ENCODE results near the gene PTPRN2.
"Not testable (repeated sequence)": the region's sequence is repeated elsewhere in the genome, so short reads cannot be mapped to it uniquely, and the experiment has no call there.

The PTPRN2 gene

DNA sequence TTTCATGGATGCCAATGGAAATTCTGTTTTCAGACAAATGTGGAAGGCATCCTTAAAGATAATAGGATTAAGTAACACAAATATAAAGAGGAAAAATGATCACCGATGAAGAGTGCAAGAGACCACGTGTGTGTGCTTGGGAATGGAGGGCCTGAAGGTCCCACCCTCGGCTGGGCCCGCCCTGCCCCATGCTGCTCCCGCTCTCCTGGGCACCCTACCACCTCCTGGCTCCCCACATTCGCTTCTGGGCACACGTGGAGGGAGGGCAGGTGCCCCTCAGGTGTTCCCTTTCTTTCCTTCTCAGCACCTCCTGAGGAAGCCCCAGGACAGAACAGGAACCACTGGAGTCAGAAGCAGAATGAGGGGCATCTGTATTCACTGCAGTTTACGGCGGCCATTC lies 883.3 kb downstream of the PTPRN2 start:
- TF ChIP-seq CTBP1 (IDR thresholded peaks at IDR 0.05; ENCODE audit: borderline replicate concordance) (no peak), HDGF (IDR thresholded peaks at IDR 0.05; ENCODE audit: borderline replicate concordance) (no peak), FOXA1 (IDR thresholded peaks at IDR 0.05) (no peak), SUZ12 (IDR thresholded peaks at IDR 0.05) (no peak), FOXK2 (IDR thresholded peaks at IDR 0.05) (no peak)
- TF ChIP-seq, protein P1, sequence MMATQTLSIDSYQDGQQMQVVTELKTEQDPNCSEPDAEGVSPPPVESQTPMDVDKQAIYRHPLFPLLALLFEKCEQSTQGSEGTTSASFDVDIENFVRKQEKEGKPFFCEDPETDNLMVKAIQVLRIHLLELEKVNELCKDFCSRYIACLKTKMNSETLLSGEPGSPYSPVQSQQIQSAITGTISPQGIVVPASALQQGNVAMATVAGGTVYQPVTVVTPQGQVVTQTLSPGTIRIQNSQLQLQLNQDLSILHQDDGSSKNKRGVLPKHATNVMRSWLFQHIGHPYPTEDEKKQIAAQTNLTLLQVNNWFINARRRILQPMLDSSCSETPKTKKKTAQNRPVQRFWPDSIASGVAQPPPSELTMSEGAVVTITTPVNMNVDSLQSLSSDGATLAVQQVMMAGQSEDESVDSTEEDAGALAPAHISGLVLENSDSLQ (IDR thresholded peaks at IDR 0.05) = no peak
- ChIA-PET POLR2A (no interaction called here), CTCF (no interaction called here)
- no peak for DNase-seq (ENCODE audit: extremely low spot score)

DNA sequence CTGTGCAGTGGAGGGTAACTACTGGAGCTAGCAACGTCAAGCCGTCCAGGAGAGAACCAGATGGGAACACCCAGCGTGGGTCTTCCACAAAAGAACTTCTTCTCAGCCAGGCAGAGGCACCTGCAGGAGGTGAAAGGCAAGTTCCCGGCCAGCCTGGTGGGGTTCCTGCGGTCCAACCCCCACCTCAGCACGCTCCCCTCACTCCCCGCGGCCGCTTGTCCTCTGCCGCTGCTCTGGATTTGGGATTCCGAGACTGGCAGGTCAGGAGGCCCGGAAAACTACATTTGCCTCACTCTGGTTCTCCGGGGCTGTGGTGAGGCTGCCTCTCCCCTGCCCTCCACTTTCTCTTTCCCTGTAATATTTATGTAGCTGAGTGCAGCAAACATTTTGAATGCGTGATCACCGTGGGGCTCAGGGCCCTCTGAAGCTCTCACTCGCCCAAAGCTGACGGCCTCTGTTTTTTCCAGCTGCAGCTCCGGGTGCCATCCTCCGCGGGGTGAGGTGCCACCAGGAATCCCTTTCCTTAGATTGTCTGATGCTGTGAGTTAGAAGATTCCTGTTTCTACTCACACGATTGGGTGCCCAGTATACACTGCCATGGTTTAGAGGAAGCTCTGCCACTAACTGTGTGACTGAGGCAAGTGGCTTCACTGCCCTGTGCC lies 884.0 kb downstream of the PTPRN2 start:
- DNase-seq (ENCODE audit: extremely low spot score) = no peak
- ChIA-PET CTCF (no interaction called here), POLR2A (no interaction called here)
- no peak for TF ChIP-seq ZNF384 (IDR thresholded peaks at IDR 0.05)
- no peak for TF ChIP-seq SP1 (IDR thresholded peaks at IDR 0.05)
- TF ChIP-seq NFRKB (IDR thresholded peaks at IDR 0.05) = no peak
- TF ChIP-seq TARDBP (IDR thresholded peaks at IDR 0.05) = no peak
- no peak for TF ChIP-seq HDGF (IDR thresholded peaks at IDR 0.05; ENCODE audit: borderline replicate concordance)
- TF ChIP-seq ARNT (IDR thresholded peaks at IDR 0.05) = no peak
- no peak for TF ChIP-seq FOXA1 (IDR thresholded peaks at IDR 0.05)
- TF ChIP-seq FOXM1 (IDR thresholded peaks at IDR 0.05; ENCODE audit: borderline replicate concordance) = no peak
- no peak for TF ChIP-seq SUZ12 (IDR thresholded peaks at IDR 0.05)
- TF ChIP-seq, protein P1 (IDR thresholded peaks at IDR 0.05) = no peak
- no peak for TF ChIP-seq FOXK2 (IDR thresholded peaks at IDR 0.05)
- no peak for TF ChIP-seq ELF4 (IDR thresholded peaks at IDR 0.05)
- no peak for TF ChIP-seq BHLHE40 (IDR thresholded peaks at IDR 0.05; ENCODE audit: borderline replicate concordance)
- no peak for TF ChIP-seq CTBP1 (IDR thresholded peaks at IDR 0.05; ENCODE audit: borderline replicate concordance)
- TF ChIP-seq L3MBTL2 (conservative IDR thresholded peaks at IDR 0.05) = no peak
- no peak for TF ChIP-seq LEF1 (IDR thresholded peaks at IDR 0.05; ENCODE audit: borderline replicate concordance)

DNA sequence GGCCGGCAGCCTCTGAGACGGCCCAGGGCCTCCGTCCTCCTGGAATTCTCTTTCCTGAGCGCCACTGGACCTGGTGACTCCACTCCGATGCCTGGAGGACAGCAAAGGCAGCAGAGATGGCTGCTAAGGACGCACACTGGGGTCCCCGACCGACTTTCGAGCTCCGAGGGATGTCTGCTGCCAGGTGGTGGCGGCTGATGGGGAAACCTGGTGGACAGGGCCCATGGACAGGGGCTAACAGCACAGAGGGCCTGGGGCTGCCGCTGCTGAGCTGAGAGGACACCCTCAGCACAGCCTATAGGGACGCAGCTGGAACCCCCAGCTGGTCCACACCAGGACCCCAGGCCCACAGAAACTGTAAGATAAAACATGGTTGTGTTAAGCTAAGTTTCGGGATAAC lies 884.5 kb downstream of the PTPRN2 start:
- TF ChIP-seq FOXK2 (IDR thresholded peaks at IDR 0.05) (no peak), SP1 (IDR thresholded peaks at IDR 0.05) (no peak), BHLHE40 (IDR thresholded peaks at IDR 0.05; ENCODE audit: borderline replicate concordance) (no peak), HDGF (IDR thresholded peaks at IDR 0.05; ENCODE audit: borderline replicate concordance) (no peak), SUZ12 (IDR thresholded peaks at IDR 0.05) (no peak), LEF1 (IDR thresholded peaks at IDR 0.05; ENCODE audit: borderline replicate concordance) (no peak), TARDBP (IDR thresholded peaks at IDR 0.05) (no peak), L3MBTL2 (conservative IDR thresholded peaks at IDR 0.05) (no peak), ARNT (IDR thresholded peaks at IDR 0.05) (no peak)
- POLR2A ChIA-PET = no interaction called here
- no peak for DNase-seq (ENCODE audit: extremely low spot score)
- CTCF ChIA-PET = no interaction called here

DNA sequence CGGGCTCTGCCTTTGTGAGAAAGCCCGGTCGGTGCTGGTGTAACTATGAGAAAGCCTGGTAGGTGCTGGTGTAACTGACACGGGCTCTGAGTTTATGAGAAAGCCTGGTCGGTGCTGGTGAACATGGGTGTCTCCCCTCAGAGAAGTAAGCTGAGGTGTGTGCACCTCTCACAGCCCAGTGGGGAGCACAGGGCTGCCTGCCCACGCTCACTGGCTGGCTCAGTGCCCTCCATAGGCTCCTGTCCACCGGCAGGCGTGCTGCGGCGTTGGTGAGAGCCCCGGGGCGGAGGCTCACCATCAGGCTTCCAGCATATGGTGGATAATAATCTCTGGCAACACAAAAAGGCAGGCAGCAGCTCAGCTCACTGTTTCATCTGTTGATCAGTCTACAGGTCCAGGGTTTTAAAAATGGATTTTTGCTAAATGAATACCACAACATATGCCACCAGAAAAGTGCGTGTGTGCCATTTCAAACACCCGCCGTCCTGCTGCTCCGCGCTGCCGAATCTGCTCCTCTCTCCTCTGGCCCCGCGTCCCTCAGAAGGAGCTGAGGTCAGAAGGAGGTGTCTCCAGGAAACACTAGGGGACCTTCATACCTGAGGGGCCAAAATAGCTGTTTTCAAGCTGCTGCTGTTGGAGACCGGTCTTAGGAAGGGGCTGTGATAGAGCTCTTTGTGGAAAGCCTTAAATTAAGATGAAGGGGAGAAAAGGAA lies 885.2 kb downstream of the PTPRN2 start:
- no peak for DNase-seq (ENCODE audit: extremely low spot score)
- no peak for TF ChIP-seq SUZ12 (IDR thresholded peaks at IDR 0.05)
- no peak for TF ChIP-seq TARDBP (IDR thresholded peaks at IDR 0.05)
- no peak for TF ChIP-seq BHLHE40 (IDR thresholded peaks at IDR 0.05; ENCODE audit: borderline replicate concordance)
- TF ChIP-seq ELF4 (IDR thresholded peaks at IDR 0.05) = no peak
- no peak for TF ChIP-seq CTBP1 (IDR thresholded peaks at IDR 0.05; ENCODE audit: borderline replicate concordance)
- TF ChIP-seq, protein P1 (IDR thresholded peaks at IDR 0.05) = no peak
- no peak for TF ChIP-seq SP1 (IDR thresholded peaks at IDR 0.05)
- no peak for TF ChIP-seq FOXA1 (IDR thresholded peaks at IDR 0.05)
- TF ChIP-seq ZNF384 (IDR thresholded peaks at IDR 0.05) = no peak
- no peak for TF ChIP-seq NFRKB (IDR thresholded peaks at IDR 0.05)
- TF ChIP-seq HDGF (IDR thresholded peaks at IDR 0.05; ENCODE audit: borderline replicate concordance) = no peak
- TF ChIP-seq ARNT (IDR thresholded peaks at IDR 0.05) = no peak
- TF ChIP-seq FOXK2 (IDR thresholded peaks at IDR 0.05) = no peak
- no peak for TF ChIP-seq LEF1 (IDR thresholded peaks at IDR 0.05; ENCODE audit: borderline replicate concordance)
- TF ChIP-seq FOXM1 (IDR thresholded peaks at IDR 0.05; ENCODE audit: borderline replicate concordance) = no peak
- TF ChIP-seq L3MBTL2 (conservative IDR thresholded peaks at IDR 0.05) = no peak
- ChIA-PET POLR2A (no interaction called here), CTCF (no interaction called here)

DNA sequence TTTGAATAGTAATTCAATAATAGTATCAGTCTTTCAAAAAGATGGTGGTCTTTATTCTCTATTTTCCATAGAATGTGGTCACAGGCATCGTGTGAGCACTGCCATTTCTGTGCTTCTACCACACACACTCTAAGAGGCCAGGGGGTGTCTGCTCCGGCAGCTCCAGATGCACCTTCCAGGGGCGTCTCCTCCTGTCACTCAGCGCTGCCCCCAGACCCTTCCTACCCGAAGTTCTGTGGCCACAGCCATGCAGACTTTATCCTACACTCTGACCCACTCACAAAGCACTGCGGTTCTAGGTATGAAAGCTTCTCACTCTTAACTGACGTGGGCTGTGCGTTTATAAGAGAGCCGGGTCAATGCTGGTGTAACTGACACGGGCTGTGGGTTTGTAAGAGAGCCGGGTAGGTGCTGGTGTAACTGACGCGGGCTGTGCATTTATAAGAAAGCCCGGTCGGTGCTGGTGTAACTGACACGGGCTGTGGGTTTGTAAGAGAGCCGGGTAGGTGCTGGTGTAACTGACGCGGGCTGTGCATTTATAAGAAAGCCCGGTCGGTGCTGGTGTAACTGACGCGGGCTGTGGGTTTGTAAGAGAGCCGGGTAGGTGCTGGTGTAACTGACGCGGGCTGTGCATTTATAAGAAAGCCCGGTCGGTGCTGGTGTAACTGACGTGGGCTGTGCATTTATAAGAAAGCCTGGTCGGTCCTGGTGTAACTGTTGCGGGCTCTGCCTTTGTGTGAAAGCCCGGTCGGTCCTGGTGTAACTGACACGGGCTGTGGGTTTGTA lies 886.0 kb downstream of the PTPRN2 start:
- POLR2A ChIA-PET; CTCF ChIA-PET; DNase-seq (ENCODE audit: extremely low spot score): not testable (repeated sequence)
